GM12801 (cell line): ENCODE data around the gene USP16.

ENCODE experiments used
- TF ChIP-seq, protein P1 (sequence below): IDR thresholded peaks from one replicate; pipeline ENCODE4 v1.5.1; 2011; ENCODE audit warnings: control low read depth; ENCODE audit not compliant: insufficient read length; ENCODE audit errors: extremely low read depth

Gene USP16

DNA sequence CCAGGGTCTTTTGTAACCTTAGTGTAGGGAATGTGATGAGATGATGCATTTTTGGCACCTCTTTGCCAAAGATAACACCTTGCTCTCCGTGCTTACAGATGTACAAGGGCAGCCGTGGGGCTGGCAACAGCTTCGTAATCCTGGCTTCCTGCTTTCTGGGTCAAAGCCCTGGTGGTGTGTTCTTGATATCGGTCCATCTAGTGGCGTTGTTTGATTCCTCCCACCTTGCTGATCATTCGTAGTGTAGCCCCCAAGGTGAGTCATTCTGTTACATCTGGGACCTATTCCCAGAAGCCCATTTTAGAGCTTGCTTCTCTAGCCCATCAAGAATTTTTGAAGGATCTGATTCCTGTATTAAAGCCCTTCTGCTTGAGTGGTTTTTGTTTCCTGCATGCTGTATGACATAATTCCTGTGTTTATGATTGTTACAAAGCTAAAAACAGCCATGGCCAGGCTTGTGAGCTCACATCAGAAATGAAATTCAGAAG lies 56.0 kb downstream of the USP16 start:
- TF ChIP-seq, protein P1, sequence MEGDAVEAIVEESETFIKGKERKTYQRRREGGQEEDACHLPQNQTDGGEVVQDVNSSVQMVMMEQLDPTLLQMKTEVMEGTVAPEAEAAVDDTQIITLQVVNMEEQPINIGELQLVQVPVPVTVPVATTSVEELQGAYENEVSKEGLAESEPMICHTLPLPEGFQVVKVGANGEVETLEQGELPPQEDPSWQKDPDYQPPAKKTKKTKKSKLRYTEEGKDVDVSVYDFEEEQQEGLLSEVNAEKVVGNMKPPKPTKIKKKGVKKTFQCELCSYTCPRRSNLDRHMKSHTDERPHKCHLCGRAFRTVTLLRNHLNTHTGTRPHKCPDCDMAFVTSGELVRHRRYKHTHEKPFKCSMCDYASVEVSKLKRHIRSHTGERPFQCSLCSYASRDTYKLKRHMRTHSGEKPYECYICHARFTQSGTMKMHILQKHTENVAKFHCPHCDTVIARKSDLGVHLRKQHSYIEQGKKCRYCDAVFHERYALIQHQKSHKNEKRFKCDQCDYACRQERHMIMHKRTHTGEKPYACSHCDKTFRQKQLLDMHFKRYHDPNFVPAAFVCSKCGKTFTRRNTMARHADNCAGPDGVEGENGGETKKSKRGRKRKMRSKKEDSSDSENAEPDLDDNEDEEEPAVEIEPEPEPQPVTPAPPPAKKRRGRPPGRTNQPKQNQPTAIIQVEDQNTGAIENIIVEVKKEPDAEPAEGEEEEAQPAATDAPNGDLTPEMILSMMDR, result no peak

- TF ChIP-seq, protein P1, result no peak
These were observed 57.8 kb downstream of the USP16 start for GRCh38 chr21:29082046-29082815.

DNA sequence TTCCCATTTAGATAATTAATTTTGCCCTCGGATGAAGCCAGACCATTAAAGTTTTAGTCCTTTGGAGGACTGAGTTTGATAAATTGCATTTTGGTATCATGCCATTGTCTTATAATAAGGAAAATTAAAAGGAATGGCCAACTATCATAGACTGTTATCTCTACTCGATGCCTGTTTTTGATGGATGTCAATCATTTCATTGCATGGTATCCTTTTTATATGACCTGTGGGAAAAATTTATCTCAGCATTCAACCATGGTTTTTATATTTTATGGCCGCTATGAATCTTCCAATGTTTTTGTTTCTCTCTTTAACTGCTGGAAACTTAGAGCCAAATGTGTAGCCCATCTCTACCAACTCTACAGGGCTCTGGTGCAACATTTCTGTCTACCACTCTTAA lies 58.8 kb downstream of the USP16 start:
- TF ChIP-seq, protein P1, result no peak

DNA sequence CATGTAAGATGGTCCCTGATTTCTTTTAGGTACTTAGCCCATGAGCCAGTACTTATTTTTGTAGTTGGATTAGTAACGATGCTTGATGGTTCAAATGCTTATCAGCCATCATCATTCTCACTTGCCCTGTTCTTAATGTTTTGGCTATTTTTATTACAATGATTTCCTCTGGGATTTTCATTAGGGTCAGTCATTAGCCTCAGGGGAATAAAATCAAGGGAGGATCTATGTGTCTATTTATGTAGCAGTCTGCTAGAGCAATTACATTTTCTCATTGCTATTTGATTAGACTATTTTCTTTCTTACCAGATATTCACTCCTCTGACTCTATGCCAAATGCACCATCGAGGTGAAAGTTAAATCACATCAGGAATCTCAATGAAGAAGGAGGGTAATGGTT lies 59.9 kb downstream of the USP16 start:
- TF ChIP-seq, protein P1, result no peak

- TF ChIP-seq, protein P1, result no peak
These were observed 60.8 kb downstream of the USP16 start for GRCh38 chr21:29085106-29085752.

GRCh38 chr21:29091033-29091432 lies 66.6 kb downstream of the USP16 start:
- TF ChIP-seq, protein P1, result no peak

DNA sequence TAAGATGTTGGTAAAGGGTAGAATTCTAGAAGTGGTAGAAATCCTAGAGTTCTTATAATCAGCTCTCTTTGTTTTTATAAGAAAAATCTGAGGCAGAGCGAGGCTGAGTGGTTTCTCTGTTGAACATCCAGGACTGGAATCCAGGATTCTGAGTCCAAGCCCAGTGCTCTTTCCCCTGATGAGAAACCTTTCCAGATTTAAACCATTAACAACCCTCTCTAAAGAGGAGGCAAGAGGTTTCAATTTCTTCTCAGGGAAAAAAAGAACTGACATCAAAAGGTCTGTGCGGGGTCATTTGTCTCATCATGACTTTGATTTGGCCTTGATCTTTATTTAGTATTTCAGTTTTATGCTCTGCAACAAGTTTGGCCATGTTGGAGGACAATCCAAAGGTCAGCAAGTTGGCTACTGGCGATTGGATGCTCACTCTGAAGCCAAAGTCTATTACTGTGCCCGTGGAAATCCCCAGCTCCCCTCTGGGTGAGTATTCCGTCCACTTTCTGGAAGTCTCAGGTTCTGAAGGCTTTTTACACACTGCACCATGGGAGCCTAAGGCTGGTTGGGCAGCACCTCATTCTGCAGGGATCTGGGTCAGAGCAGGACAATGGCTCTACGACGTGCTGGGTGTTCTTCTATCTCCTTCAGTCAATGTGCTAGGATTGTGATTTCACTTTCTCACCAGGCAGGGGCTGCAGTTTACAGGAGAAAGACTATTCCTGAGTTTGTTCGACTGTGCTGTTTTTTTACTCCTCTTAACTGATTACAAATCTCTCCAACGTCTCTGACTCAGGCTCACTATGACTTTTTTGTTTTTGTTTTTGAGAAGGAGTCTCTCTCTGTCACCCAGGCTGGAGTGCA lies 67.9 kb downstream of the USP16 start:
- TF ChIP-seq, protein P1, result no peak
